Activated CD4-positive, CD25-positive, alpha-beta regulatory T cell treated with anti-CD3 and anti-CD28 coated beads, Interleukin-2, amount 50 U/mL, for 24 hours (primary cell): ENCODE results near the gene ABCG5.

Experiments
- ATAC-seq, 2 donors: fragments of 150-1000 bp; cut with Tn5 transposase; one replicate each; pipeline ENCODE4 v1.10.0; 2021; ENCODE audit warnings: mild to moderate bottlenecking in 1 of 2, moderate library complexity in 1 of 2

ABCG5 gene

GRCh38 chr2:43841949-43842865 lies 3.6 kb upstream of the ABCG5 start:
- no peak for ATAC-seq

- ATAC-seq: no peak
Measured at GRCh38 chr2:43840965-43841364, 2.3 kb upstream of the ABCG5 start.

DNA sequence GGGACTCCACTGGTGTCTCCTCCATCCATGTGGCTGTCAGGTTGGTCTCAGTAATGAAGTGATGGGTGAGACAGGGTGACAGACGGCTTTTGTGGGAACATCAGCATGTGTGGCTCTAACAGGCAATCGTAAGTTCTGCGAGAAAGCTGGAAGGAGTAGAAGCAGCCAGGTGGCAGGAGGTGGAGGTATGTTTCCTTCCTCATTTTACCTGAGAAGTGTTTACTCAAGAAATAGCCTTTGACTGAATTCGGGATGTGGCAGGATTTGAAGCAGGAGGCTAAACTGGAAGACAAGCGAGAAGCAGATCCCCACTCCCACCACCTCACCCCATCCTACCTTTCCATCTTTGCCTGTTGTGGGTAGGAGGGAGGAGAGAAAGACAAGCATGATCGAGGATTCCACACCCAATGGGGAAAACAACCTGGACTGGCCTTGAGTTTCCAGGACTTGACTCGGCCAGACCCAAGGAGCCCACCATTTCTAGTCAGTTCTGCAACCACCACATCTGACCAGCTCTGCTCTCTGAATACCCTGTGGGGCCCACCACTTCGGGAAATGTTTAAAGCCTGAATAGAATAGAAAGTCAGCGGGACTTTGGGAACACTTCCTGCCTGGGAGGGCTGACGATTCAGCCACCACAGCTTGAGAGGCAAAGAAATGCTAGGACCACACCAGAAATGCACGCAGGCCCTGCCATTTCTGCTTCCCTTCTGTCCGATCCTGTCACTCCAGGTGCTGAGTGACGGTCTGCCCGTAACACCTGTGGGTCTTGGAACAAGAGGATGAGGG lies 1.3 kb upstream of the ABCG5 start:
- no peak for ATAC-seq

- ATAC-seq: no peak
Measured at GRCh38 chr2:43837831-43838559, 644 bp downstream of the ABCG5 start.

DNA sequence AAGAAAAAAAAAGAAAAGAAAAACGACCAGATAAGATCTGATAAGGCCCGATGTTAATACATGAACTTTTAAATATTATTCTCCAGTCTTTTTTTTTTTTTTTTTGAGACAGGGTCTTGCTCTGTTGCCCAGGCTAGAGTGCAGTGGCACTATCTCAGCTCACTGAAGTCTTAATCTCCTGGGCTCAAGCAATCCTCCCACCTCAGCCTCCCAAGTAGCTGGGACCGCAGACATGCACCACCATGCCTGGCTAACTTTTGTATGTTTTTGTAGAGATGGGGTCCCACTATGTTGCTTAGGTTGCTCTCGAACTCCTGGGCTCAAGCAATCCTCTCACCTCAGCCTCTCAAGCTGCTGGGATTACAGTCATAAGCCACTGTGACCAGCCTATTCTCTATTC lies 1.6 kb downstream of the ABCG5 start:
- ATAC-seq: no peak

GRCh38 chr2:43832457-43832856 lies 6.2 kb downstream of the ABCG5 start:
- no peak for ATAC-seq

GRCh38 chr2:43831543-43832294 lies 6.9 kb downstream of the ABCG5 start:
- no peak for ATAC-seq

- ATAC-seq: no peak
Measured at GRCh38 chr2:43826305-43827250, 12.1 kb downstream of the ABCG5 start.

DNA sequence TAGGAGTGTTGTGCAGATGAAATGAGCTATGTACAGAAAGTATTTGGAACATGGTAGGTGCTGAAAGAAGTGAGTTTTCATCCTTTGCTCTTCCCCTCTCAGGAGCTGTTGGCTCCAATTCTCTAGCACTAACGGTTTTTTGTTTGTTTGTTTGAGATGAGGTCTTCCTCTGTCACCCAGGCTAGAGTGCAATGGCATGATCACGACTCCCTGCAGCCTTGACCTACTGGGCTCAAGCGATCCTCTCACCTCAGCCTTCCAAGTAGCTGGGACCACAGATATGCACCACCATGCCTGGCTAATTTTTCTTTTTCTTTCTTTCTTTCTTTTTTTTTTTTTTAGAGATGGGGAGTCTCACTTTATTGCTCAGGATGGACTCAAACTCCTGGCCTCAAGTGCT lies 12.8 kb downstream of the ABCG5 start:
- no peak for ATAC-seq

GRCh38 chr2:43824951-43825493 lies 13.6 kb downstream of the ABCG5 start:
- ATAC-seq: no peak

DNA sequence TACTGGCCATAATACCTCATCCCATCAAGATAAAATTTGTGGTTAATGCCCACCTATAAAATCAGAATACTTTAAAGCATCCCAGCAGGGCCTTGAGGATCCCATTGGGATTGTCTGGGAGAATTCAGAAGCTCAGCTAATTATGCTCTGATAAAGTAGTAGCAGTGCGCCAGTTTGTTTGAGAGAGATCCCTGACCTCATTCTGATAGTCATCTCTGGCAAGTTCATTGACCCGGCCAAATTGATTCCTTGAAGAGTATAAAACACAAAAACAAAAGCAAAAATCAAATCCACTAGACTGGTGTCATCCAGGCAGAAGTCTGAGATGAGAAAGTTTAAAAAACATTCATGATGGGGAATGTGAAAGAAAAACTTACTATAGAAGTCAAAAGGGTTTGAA lies 14.1 kb downstream of the ABCG5 start:
- no peak for ATAC-seq

- no peak for ATAC-seq
Measured at GRCh38 chr2:43823751-43824150, 14.9 kb downstream of the ABCG5 start.

DNA sequence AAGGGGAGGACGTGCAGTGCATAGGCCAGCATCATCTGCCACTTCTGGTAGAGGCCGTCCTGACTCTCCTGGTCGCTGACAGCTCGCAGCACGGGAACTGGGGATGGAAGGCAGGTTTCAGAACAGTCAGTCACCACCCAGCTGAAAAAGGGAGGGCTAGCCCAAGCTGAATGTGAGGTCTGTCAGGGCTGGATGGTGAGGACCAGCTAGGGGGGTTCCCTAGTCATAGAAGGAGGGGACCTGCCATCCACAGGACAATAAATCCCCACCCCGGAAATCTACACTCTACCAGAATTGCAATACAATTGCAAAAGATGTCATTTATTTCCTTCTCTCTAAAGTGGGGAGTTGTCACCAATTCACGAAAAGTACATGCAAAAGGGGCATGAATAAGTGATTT lies 15.8 kb downstream of the ABCG5 start:
- no peak for ATAC-seq

GRCh38 chr2:43819491-43820163 lies 19.0 kb downstream of the ABCG5 start:
- ATAC-seq: no peak

GRCh38 chr2:43818761-43819160 lies 19.9 kb downstream of the ABCG5 start:
- peak; percentile 56 to 63 for ATAC-seq

DNA sequence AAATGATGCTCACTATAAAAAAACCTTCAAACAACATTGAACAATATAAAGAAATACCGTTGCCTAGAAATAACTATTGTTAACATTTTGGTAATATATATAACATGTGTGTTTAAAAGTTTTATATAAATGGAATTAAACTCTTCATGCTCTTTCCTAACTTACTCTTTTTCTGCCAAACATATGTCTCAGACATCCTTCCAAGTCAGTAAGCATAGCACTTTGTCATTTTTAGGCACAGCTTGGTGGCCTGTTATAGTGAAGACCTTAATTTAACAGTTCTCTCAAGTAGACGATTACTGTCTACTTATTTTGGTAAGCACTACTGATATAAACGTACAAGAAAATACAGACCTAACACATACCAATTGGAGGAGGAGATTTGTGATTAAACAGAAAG lies 23.9 kb downstream of the ABCG5 start:
- ATAC-seq: no peak

GRCh38 chr2:43812947-43813346 lies 25.7 kb downstream of the ABCG5 start:
- ATAC-seq: no peak

DNA sequence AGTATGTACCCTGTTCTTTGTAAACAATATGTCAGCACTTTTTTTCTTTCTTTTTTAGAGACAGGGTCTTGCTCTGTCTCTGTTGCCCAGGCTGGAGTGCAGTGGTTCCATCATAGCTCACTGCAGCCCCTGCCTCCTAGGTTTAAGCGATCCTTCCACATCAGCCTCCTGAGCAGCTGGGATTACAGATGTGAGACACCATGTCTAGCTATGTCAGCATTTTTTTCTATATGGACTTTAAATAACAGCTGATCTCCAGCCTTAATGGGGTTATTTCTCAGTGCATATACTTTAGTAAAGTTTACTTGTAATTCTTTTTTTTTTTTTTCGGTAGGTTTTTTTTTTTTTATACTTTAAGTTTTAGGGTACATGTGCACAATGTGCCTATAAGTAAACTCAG lies 26.6 kb downstream of the ABCG5 start:
- ATAC-seq: no peak

DNA sequence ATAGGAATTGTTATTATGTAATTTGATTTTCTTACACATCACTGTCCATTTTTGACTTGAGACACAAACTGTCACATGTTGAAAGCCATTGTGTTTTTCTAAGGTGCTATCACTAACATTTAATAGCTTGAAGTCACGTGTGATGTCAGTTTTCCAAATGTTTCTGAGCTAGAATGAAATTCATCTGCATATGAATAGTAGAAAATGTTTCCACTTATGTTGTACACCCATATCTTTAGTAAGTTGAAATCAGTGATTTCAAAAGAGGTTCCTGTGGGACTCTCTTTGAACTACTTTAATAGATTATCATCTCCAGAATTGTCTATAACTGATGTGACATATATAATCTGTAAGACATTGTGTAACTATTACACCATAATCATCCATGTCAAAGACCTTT lies 27.8 kb downstream of the ABCG5 start:
- ATAC-seq: no peak

DNA sequence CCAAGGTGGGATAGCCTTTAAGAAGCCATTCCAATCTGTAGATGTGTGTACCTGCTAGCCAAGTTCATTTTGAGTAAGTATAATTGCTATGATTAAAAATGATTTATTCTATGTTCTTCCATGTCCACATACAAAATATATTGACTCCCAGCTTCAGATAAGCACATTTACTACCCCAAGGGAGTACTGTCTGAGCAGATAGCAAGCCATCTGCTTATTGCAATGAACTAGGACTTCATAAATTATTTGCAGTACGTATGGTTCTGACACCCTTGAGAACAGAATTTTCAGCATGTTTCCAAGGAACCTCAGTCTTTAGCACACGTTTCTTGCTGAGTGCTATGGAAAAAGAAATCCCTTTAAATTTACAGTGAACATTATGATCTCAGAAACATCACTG lies 28.2 kb downstream of the ABCG5 start:
- ATAC-seq: no peak

DNA sequence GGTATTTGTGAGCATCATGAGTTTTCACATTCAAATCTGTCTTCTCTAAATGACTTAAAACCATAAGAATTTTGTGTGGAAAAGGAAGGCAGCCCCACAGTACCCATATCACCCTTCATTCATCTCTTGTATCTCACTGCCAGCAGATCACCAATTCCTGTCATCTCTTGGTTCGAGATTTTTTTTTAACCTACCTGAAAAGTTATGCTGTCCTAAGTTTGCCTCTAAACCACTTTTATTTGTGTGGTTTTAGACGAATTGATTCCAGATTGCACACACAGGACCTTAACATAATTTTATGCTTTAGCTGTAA lies 32.0 kb downstream of the ABCG5 start:
- no peak for ATAC-seq
